DMS79 treated with DMSO at 0.1 percent for 48 hours (cell line): ENCODE measurements around the gene ZNF341.
A peak's percentile ranks its signal among the peaks of the same experiment; 100 is the strongest.

Source experiments
- DNase-seq: peaks from one replicate; lab custom pipeline; 2025; lab: John Stamatoyannopoulos, UW

The ZNF341 gene

DNA sequence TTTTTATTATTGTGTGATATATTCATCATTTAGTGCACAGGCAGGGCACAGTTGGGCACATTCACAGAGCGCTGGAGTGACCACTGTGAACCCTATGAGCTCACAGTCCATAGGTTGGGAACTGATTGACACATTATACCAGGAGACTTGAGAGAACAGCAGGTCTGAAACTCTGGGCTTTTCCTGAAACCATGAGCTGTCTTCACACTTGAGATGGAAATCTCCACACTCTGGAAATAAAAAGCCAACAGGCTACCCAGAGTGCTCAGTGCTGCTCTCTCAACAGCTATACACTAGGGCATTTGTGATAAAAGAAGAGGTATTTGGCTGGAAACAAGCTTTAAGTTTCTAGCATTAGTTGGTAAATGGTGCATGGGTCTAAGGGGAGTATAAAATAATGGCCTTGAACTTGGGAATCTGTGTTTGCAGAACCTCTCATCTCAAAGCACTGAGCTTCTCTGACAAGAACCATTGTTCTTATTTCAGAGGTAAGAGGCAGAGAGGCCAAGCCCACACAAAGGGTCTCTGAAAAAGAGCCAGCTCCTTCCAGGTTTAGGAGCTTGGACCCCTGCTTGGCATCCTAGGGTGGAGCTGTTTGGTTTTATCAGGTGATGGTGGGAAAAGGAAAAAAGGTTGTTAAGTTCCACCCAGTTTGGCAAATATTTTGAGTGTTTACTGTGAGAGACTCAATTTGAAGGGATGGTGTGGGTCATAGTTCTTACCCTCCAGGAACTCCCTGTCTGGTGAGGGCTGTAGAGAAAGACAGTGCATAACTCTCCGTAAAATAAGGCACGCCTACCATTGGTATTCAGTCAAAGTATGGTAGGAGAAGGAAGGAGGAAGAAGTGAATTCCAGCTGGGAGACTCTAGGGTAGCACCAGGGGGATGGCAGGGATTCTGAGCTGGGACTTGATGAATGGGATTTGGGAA, 93.8 kb downstream of the ZNF341 start:
- no peak for DNase-seq

DNA sequence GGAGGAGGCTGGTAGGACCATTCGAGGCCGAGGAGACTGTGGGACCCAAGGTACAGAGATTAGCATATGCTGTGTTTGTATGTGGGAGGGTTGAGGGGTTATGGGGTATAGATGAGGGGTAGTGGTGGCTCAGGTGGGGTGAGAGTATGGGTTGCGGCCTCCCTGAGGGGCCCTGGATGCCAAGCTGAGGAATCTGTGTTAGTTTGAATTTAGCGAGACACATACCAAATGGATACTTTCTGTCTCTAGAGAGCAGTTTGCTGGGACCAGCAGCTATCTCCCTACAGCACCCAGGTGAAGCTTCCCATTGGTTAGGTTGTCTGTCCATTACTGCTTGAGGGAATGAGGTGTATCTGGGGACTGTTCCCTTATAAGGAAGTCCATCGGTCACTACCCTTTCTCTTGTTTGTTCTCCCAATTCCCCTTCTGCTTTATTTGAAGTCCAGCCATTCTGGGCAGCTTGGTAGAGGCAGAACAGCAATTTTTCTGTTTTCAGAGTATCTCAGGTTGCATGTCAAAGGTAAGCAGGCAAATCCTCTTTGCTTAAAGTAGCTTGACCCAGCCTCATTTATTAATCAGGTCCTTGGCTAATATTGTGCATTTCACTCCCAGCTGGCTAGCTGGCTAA, 94.6 kb downstream of the ZNF341 start:
- no peak for DNase-seq

DNA sequence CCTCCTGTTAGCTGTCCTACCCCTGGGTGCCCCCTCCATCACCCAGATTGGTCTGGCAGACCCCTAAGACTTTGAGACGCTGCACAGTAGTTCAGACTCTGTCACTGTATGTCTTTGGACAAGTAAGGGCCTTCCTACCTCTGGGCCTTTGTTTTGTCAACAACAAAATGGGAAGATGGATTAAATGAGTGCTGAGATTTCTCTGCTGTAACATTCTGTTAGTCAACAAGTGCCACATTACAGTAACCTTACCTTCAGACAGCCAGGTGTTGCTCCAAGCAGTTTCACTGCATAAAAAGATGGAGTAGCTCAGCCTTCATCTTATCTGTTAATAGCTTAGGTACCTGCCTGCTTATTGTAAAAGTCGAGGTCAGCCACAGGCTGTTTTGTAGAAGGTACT, 95.3 kb downstream of the ZNF341 start:
- DNase-seq = no peak

DNA sequence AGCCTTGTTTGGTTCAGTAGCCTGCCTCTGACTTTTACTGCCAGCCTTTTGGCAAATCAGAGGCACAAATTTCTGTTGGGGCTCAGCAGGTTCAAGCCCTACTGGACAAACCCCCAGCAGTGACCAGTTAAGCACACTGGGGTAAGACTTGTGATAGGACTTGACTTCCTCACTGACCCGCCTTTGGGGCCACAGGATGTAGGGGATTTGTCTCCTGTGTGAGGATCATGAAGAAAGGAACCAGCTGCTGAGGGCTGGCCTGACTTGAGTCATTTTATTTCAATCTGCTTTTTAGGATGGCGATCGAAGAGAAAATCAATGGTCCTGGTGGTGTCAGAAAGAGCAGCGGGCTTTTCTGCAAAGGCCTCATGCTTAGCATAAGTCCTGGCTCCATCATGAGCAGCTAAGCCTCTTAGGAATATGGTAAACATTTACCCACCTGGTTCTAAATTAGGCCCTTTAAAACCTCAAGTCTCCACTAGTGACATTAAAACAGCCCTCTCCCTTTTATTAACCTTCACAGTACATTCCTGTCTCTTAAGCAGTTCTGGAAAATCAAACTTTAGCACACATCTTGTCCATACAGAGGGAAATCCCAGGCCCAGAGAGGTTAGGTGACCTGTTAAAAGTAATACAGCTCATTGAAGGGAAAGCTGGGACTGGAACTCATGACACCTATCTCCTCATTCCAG, 96.0 kb downstream of the ZNF341 start:
- no peak for DNase-seq

DNA sequence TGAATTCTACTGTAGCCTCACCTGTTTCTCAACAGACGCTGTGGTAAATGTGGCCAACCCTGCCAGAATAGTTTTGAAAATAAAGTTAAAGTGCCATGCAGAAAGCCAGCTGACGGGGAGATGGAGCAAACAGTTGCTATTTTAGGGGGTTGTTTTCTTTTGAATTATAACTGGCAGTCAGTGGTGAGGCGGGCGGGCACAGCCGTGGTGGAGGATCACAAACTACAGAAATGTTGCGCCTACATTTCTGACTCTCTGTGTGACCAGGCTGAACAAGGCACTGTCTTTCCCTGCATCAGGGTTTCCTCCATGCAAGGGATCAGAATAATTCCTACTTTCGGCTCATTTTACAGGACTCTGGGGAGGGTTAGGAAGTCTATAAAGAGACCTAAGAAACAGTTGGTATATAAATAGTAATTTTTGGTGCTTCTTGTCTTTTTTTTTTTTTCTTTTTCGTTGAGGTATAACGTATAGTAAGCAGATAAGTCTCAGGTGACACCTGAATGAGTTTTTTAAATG, 96.6 kb downstream of the ZNF341 start:
- DNase-seq = no peak

DNA sequence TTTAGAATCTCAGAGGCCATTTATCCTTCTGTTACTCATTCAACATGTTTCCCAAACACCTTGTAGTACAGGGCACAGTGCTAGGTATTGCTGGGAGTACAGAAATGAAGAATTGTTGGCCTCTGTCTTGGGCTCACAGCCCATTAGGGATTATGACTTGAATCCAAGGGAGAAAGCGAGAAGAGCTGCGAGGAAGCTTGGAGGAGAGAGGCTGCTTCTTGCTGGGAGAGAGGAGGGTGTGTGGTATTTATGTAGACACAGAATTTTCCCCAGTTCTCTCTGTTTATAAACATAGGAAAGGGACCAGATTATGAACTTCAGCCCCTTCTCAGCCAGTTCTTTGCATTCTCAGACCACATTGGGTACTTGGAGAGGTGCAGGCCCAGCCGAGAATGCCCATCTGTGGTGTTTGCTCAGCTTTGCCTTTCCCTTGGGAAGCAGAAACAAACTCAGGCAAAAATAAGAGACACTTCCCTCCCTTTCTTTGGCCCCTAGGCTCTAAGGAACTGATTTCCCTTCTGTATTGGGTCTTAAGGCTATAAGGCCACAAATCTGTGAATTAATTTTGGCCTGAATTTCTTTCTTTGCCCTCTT, 97.3 kb downstream of the ZNF341 start:
- no peak for DNase-seq

DNA sequence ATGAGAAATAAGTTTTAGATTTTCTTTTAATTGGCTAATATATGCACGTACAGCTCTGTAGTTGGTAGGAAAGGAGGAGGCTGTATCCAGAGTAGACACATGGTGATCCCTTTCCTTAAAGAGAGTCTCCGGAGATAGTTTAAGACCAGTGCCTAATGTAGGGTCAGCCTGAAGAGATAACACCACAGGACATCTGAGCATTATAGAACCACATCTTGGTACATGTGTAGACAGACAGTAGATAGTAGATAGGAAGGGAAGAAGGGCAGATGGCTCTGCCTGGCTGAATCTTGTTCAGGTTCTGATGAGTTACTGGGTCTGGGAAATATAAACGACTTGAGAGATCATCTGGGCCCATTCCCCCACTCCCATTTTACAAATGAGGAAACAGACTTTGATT, 97.8 kb downstream of the ZNF341 start:
- DNase-seq = no peak

DNA sequence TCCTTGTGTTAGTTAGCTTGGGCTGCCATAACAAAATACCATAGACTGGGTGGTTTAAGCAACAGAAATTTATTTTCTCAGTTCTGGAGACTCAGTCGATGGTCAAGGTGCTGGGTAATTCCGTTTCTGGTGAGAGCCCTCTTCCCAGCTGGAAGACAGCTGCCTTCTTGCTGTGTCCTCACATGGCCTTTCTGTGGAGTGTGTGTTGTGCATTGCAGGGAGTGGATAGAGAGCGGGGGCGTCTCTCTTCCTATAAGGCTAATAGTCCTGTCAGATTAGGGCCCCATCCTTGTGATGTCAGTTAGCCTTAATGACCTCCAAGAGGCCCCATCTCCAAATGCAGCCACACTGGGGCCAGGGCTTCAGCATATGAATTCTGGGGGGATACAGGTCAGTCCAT, 98.6 kb downstream of the ZNF341 start:
- no peak for DNase-seq

DNA sequence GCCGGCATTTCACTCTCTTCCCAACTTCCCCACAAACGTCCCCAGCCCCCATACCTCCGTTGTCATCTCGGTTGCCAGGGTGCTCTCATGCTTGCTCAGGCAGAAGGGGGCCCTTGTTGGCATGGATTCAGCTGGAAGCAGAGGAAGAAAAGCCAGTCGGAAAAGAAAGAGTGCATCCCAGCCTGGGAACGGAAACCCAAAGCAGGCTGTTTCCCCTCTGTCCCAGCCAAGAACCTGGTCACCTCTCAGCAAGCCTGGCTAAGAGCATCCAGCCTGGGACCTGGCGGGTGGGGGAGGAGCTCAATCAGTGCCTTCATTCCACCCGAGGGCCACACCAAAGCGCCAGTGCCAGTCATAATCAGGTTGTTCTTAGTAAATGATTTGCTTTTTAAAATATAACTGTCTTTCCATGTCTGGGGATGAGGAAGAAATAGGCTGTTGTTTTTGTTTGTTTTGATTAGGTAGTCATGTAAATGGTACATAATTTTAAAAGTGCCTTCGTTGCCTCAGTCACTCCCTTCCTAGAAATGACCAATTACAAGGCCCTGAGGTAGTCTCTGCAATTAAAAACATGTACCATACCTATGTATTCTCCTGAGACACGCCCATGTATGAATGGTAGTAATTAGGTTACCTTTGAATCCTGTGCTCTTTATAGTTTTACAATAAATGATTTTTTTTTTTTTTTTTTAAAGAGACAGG, 100.5 kb downstream of the ZNF341 start:
- no peak for DNase-seq

DNA sequence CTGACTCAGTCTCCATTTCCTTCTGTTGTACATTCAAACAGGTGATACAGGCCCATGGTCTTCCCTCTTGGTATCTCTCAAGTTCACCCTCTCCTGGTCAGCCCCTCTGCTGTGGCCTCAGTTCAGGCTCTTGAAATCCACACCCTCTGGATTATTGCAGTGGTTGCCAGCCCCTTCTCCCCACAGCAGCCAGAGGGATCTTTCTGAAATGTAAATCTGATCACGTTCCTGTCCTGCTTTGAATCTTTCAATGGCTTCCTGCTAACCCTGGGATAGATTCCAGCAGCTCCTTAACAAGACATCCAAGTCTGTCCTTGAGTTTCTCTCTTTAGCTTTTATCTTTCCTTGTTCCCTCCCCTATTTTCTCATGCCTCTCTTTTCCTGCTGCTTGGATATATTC, 101.5 kb downstream of the ZNF341 start:
- DNase-seq = no peak

DNA sequence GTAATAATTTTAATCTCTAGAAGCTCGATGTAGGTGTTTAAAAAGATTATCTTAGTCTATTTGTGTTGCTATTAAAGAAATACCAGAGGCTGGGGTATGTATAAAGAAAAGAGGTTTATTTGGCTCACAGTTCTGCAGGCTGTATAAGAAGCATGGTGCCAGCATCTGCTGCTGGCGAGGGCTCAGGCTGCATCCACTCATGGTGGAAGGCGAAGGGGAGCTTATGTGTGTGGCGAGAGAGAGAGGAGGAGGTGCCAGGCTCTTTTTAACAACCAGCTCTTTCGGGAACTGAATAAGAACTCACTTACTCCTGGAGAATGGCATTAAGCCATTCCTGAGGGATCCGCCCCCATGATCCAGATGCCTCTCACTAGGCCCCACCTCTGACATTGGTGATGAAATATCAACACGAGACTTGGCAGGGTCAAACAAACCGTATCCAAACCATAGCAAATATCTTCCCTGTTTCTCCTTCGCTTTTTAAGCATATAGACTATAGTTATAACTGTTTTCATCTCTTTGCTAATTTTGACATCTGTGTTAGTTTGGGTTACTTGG, 103.9 kb downstream of the ZNF341 start:
- DNase-seq = no peak

DNA sequence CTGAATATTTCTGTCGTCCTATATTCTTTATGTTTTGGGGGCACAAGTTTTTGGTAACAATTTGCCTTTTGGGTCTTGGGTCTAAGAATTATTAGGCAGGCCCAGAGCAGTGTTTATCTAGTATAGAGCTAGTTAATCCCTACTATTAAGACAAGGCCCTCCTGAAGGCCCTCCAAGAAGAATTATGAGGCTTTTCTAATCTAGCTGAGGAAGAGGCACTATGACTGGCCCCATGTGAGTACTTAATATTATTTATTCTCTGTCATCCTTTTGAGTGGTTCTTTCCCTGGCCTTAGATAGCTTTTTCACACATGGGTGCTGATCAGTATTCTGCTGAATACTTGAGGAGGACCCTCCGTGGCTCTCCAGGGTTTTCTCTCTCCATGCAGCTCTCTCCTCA, 104.5 kb downstream of the ZNF341 start:
- peak; percentile 53 for DNase-seq

DNA sequence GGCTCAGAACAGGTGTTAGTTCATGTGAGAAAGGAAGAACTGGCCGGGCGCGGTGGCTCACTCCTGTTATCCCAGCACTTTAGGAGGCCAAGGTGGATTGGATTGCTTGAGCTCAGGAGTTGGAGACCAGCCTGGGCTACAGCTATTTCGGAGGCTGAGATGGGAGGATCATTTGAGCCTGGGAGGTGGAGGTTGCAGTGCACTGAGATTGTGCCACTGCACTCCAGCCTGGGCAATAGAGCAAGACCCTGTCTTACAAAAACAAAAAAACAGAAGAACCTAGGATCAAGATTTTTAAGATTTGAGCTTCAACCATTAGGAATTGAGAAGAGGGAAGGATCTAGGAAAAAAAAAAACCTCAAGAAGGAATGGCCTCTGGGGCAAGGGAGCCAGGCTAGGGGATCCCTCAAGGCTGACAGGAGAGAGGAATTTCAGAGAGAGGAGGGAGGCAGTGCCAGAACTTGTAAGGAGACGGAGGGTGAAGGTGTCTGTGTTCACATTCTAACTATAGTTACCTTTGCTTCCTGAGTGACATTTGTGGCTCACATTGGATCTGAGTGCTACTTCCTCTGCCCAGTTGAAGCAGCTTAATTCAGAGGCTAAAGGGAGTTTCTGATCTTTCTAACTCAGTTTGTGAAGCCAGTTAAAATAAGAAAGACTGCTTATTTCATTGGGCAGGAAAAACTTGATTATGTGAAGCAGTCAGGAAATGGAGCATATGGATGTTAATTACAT, 105.5 kb downstream of the ZNF341 start:
- DNase-seq = no peak

DNA sequence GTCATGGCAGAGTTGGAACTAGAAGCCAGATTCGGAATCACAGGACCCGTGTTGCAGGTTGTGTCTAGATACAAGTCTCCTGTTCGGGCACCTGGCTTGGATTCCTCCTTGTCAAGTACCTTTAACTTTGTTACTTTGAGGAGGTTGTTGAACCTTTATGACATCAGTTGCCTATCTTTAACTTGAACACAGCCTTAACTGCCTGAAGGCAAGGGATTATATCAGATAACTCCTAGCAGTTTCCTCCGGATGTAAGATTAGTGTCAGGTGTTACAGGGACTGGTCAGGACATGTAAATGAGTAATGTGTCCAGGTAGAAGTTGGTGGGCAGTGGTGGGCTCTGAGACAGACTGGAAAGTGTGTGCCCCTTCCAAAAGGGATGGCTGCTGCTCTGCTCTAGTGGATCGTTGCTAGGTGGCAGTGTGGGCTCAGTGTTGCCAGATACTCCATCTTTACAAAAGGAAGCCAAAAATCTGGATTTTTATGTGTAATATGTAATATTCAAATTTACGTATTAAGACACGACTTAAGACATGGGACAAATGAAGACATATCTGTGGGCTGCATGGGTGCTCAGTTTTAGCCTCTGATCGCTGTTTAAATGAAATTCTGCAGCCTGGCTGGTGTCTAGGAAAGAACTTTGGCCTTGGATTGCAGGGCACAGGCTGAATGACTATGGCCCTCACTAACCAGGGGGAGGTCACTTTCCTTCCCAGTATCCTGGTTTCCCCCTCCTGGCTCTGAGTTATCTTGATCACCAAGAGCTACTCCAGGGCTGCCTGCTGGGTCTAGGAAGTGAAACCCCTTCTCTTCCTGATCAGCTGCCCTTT, 106.5 kb downstream of the ZNF341 start:
- DNase-seq = no peak

DNA sequence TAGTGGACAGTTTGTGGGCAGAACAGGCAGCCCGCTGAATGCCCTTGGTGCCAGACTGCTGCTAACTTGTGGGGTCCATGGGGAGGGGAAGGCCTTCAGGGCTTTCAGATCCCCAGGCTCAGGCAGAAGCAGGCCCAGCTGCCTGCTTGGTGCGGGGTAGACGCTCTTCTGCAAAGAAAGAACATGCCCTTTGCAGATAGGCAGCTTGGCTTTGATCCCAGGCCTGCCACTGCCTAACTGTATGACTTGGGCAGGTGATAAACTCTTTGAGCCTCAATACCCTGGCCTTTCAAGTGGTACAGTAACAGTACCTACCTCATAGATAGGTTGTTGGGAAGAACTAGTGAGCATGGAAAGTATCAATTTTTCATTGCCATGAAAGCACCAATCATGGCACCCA, 107.8 kb downstream of the ZNF341 start:
- DNase-seq = peak; percentile 29

DNA sequence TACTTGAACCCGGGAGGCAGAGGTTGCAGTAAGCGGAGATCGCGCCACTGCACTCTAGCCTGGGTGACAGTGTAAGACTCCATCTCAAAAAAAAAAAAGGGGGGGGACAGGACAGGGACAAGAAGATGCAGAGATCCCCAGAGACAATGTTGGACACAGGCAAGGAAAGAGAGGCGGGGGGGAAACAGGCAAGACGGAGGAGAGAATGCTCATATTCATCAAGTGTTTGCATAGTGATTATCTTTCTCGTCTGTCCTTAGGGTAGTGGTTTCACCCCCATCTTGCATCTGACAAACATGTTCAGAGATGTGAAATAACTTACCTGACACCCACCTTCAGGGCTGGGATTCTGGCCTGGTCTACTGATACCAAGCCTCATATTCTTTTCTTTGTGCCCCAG, 108.4 kb downstream of the ZNF341 start:
- DNase-seq = no peak

DNA sequence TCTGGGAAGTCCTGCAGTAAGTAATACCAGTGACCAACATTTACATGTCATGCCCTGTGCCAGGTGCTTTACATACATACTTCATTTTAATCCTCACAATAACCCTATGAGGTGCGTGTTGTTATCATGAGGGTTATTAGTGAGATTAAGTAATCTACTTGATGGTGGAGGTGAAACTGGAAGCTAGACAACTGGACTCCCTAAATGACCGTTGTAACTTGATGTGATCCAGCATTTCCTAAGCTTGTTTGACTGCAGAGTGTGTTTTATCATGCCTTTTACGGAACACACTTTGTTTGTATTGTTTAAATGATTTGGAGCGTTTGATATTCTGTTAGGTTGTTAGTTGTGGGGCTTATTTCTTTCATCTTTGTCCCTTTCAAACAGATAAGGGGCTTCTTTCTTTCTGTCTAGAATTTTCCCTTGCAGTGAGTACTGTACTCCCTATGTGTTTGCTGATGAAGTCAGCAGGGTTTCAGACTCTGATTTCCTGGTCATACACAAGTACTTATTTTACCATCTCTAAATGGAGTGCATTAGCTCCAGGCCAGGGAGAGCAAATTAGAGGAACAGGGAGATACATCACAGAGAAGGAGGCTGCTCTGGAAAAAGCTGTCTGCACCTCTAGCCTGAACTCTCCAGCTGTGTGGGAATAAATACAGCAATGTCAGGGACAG, 109.1 kb downstream of the ZNF341 start:
- peak; percentile 27 for DNase-seq

DNA sequence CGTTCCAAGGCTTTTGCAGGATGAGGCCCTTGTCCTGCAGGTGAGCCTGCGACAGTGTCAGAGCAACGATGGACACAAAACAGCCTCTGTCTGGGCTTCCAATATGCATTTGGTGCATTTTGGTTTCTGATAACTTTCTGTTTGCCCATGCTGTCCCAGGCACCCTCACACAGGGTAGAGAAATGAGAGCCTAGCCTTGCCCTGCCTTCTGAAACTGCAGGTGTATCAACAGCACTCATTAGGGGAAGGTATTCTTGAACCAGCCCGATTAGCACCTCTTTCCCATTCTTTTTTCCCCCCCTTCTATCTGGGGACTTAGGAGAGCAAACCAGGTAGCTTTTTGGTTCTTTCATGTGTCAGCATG, 109.6 kb downstream of the ZNF341 start:
- DNase-seq = no peak
